Islet precursor cell (in vitro differentiated cells): Measurements from ENCODE around the gene SIX5.

Experiments used
- DNase-seq: peaks from one replicate; pipeline ENCODE4 v3.0.0-alpha.2; 2018

The SIX5 gene

GRCh38 chr19:45792470-45793177 lies 23.6 kb upstream of the SIX5 start, which contains the start of gene DMWD:
DMWD (minus strand) TSS chr19:45792845; CDS start chr19:45792756, 89 bp downstream.
- DNase-seq: peak; percentile 100

GRCh38 chr19:45791744-45792469 lies 22.9 kb upstream of the SIX5 start:
- DNase-seq: peak; percentile 49

GRCh38 chr19:45790942-45791341 lies 21.9 kb upstream of the SIX5 start:
- no peak for DNase-seq

GRCh38 chr19:45789035-45789786 lies 20.2 kb upstream of the SIX5 start:
- DNase-seq: no peak

GRCh38 chr19:45786533-45786894 lies 17.5 kb upstream of the SIX5 start:
- DNase-seq: no peak

GRCh38 chr19:45785781-45786532 lies 16.9 kb upstream of the SIX5 start:
- DNase-seq: no peak

- DNase-seq: no peak
Measured at GRCh38 chr19:45785097-45785496, 16.0 kb upstream of the SIX5 start.

GRCh38 chr19:45784096-45784495 lies 15.0 kb upstream of the SIX5 start:
- no peak for DNase-seq

GRCh38 chr19:45782820-45783785 lies 14.1 kb upstream of the SIX5 start:
- peak; percentile 92 for DNase-seq

GRCh38 chr19:45782162-45782691 lies 13.2 kb upstream of the SIX5 start, which contains the start of gene DMPK:
DMPK (minus strand) TSS chr19:45782490; CDS start chr19:45782352, 138 bp downstream.
- no peak for DNase-seq

- no peak for DNase-seq
Measured at GRCh38 chr19:45781214-45782161, 12.4 kb upstream of the SIX5 start.

- no peak for DNase-seq
Measured at GRCh38 chr19:45780448-45781213, 11.6 kb upstream of the SIX5 start.

GRCh38 chr19:45780146-45780447 lies 11.0 kb upstream of the SIX5 start:
- DNase-seq: no peak

- DNase-seq: peak; percentile 97
Measured at GRCh38 chr19:45779231-45780145, 10.4 kb upstream of the SIX5 start.

GRCh38 chr19:45778010-45778661 lies 9.1 kb upstream of the SIX5 start:
- DNase-seq: no peak

GRCh38 chr19:45777395-45777961 lies 8.4 kb upstream of the SIX5 start:
- no peak for DNase-seq

GRCh38 chr19:45774765-45775164 lies 5.7 kb upstream of the SIX5 start:
- peak; percentile 84 for DNase-seq
